AG04450 (cell line): ENCODE results near the gene FBRSL1. TPM values are rescaled to one million over a fixed set of nuclear protein-coding genes. Genes with fewer than 3 reads are reported as not detected.

Experiments
- CTCF ChIA-PET: fragments of 300-600, 350-600 bp; formaldehyde crosslinking; extraction: SDS; loops from one replicate; lab custom pipeline; 2022; ENCODE audit warnings: antibody characterized with exemption, inconsistent platforms; lab: Charles Lee
- POLR2A ChIA-PET: fragments of 350-600 bp; formaldehyde crosslinking; extraction: SDS; loops from one replicate; lab custom pipeline; 2021; ENCODE audit warnings: antibody characterized with exemption, inconsistent platforms; lab: Yijun Ruan, JAX
- DNase-seq: peaks from one replicate; pipeline ENCODE4 v3.0.0-alpha.2; 2011; ENCODE audit warnings: low read depth, low spot score
- H3K27ac ChIP-seq: one replicate; pipeline ENCODE4 v1.5.1; 2012; ENCODE audit warnings: low read depth, low read length, control low read depth
- H3K27me3 ChIP-seq: one replicate; pipeline ENCODE4 v1.6.0; 2012; ENCODE audit warnings: low read length; ENCODE audit not compliant: control insufficient read depth, insufficient read depth
- H3K4me3 ChIP-seq: 2 replicates; pipeline ENCODE4 v1.5.1; 2011; ENCODE audit warnings: mild to moderate bottlenecking, low read depth, low read length, control low read depth
- H3K9me3 ChIP-seq: 2 replicates; pipeline ENCODE4 v1.5.1; 2012; ENCODE audit warnings: low read length; ENCODE audit not compliant: control insufficient read depth, insufficient read depth
- polyA plus RNA-seq: library from polyadenylated mRNA; depleted of rRNA; stranded (reverse); fragments of >200 nt; gene quantifications from 2 replicates; pipeline ENCODE4 v1.2.3, GENCODE V29; 2011
- TF ChIP-seq, protein P1 (sequence below): IDR thresholded peaks from 2 replicates; pipeline ENCODE4 v1.5.1; 2011; ENCODE audit warnings: low read depth, low read length, control low read depth, inconsistent platforms

Gene FBRSL1
- polyA plus RNA-seq, 1 experiment = 1.1 TPM

- POLR2A ChIA-PET = no interaction called here
- TF ChIP-seq, protein P1, sequence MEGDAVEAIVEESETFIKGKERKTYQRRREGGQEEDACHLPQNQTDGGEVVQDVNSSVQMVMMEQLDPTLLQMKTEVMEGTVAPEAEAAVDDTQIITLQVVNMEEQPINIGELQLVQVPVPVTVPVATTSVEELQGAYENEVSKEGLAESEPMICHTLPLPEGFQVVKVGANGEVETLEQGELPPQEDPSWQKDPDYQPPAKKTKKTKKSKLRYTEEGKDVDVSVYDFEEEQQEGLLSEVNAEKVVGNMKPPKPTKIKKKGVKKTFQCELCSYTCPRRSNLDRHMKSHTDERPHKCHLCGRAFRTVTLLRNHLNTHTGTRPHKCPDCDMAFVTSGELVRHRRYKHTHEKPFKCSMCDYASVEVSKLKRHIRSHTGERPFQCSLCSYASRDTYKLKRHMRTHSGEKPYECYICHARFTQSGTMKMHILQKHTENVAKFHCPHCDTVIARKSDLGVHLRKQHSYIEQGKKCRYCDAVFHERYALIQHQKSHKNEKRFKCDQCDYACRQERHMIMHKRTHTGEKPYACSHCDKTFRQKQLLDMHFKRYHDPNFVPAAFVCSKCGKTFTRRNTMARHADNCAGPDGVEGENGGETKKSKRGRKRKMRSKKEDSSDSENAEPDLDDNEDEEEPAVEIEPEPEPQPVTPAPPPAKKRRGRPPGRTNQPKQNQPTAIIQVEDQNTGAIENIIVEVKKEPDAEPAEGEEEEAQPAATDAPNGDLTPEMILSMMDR = no peak
- no peak overlapping the region for H3K4me3 ChIP-seq
- CTCF ChIA-PET = interaction anchor here (0.9 kb wide), 1 partner anchor 11 kb away, joined by 3 read pairs; no protein-coding TSS in a partner anchor
- peaks cover 16% of the 10 kb centered on the region for H3K9me3 ChIP-seq
- H3K27me3 ChIP-seq = no peaks in the 10 kb centered on the region
- peak; percentile 38 for DNase-seq
- peak overlapping the region; percentile 65 for H3K27ac ChIP-seq
Measured at GRCh38 chr12:132513070-132513398, 23.1 kb downstream of the FBRSL1 start.

DNA sequence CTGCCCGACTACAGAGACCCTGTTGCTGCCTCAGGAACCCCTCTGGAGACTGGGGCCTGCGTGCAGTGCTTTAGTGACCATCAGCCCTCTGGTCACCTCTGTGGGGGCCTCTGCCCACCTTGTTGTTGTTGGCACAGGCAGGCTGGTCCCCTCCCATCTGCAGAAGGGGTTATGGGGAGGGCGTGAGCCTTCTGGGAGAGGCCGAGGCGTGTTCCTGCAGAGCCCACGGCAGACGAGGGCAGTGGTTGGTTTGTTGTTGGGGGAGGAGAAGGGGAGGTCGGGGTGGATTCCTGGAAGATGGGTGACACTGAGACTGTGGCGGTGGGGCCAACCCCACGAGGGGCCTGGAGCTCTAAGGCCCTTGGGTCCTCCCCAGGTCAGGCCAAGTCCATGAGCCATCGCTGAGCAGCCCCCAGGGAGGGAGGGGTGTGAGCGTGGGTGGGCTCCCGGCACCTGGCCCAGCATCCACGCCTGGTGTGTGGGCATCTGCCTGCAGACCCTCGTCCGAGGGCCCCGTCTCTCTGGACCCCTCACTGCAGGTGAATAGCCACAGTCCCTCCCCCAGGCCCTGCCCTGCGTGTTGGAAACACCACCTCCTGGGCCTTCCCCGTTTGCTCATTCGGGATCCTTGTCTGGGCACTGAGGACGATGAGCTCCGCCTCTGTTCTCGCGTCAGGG is 23.6 kb downstream of the FBRSL1 start:
- no peak overlapping the region for H3K4me3 ChIP-seq
- ChIA-PET CTCF (interaction anchor here (0.6 to 1.3 kb wide), 3 partner anchors 10 to 99 kb away, joined by 3 to 7 read pairs (median 3); no protein-coding TSS in a partner anchor), POLR2A (no interaction called here)
- H3K27me3 ChIP-seq = no peaks in the 10 kb centered on the region
- peak overlapping the region; percentile 47 for H3K27ac ChIP-seq
- DNase-seq = no peak
- peaks cover 19% of the 10 kb centered on the region for H3K9me3 ChIP-seq
- TF ChIP-seq, protein P1 = no peak

- no peak overlapping the region for H3K4me3 ChIP-seq
Measured at GRCh38 chr12:132514216-132514820, 24.4 kb downstream of the FBRSL1 start.

GRCh38 chr12:132514838-132515237 is 24.9 kb downstream of the FBRSL1 start:
- Histone ChIP-seq H3K9me3 (peaks cover 28% of the 10 kb centered on the region), H3K4me3 (no peak overlapping the region), H3K27ac (no peak overlapping the region), H3K27me3 (no peaks in the 10 kb centered on the region)
- TF ChIP-seq, protein P1 = no peak
- CTCF ChIA-PET = interaction anchor here (0.6 to 1.3 kb wide), 3 partner anchors 9 to 124 kb away, joined by 3 to 7 read pairs (median 3); no protein-coding TSS in a partner anchor
- no peak for DNase-seq
- POLR2A ChIA-PET = no interaction called here

More at GRCh38 chr12:132514216-132514820, 24.4 kb downstream of the FBRSL1 start:
- ChIA-PET POLR2A (no interaction called here), CTCF (interaction anchor here (0.6 to 1.3 kb wide), 2 partner anchors 9 to 99 kb away, joined by 3 to 7 read pairs; no protein-coding TSS in a partner anchor)
- Histone ChIP-seq H3K27me3 (no peaks in the 10 kb centered on the region), H3K27ac (no peak overlapping the region), H3K9me3 (peaks cover 26% of the 10 kb centered on the region)
- no peak for DNase-seq
- TF ChIP-seq, protein P1 = no peak
